Measurements from ENCODE around the gene HMBS.

DNA sequence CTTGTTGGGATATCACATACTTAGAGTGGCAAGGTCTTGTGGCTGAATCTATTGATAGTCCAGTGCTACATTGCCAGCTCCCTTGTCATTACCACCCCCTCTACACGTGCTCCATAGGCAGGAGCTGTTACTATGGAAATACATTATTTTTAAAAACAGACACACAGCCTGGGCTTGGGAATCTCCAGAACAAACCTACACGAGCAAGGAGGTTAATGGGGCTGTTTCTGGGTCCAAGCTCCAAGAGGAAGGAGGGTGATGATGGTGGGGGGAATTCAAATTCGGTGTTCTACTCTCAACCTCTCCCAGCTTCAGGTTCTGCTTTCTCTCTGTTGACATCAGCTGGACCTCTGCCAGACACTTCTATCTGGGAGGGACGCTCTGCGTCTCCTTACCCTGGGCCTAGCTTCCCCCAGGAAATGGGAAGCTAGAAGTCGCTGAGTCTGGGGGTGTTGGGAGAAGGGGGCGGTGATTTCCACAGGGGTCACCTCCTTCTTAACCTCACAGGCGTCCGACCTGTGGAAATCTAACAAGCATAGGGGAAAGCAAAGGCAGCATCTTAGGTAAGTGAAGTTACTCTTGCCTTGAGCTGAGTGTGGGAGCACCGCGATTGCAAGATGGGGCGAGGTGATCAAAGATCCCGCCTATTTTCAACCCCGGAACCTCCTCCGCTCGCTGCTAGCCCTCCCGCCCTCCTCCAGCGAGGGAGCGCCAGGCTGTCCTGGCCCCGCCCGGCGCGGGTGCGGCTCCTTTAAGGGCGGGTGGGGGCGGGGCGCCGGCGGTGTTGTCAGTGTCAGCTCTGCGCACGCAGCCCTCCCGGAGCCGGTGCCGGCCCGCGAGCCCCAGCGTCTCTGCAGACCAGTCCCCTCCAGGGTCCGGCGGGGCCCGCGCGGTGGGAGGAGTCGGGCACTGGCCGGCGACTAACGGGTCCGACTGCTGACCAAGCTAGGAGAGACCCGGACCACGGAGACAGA is 22.2 kb downstream of the HMBS start, which contains the start of gene C2CD2L:
- no peak for TF ChIP-seq POLR2A (IDR thresholded peaks at IDR 0.05)
- TF ChIP-seq, protein P1, sequence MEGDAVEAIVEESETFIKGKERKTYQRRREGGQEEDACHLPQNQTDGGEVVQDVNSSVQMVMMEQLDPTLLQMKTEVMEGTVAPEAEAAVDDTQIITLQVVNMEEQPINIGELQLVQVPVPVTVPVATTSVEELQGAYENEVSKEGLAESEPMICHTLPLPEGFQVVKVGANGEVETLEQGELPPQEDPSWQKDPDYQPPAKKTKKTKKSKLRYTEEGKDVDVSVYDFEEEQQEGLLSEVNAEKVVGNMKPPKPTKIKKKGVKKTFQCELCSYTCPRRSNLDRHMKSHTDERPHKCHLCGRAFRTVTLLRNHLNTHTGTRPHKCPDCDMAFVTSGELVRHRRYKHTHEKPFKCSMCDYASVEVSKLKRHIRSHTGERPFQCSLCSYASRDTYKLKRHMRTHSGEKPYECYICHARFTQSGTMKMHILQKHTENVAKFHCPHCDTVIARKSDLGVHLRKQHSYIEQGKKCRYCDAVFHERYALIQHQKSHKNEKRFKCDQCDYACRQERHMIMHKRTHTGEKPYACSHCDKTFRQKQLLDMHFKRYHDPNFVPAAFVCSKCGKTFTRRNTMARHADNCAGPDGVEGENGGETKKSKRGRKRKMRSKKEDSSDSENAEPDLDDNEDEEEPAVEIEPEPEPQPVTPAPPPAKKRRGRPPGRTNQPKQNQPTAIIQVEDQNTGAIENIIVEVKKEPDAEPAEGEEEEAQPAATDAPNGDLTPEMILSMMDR (IDR thresholded peaks at IDR 0.05), result no peak
- peak in 1 of 3 donors; percentile 14 for TF ChIP-seq POLR2AphosphoS5 (IDR thresholded peaks at IDR 0.05)
- no peak for TF ChIP-seq EP300 (IDR thresholded peaks at IDR 0.05)
